ENCODE results near the gene TNFRSF9.

GRCh38 chr1:7931446-7931812 is 9.2 kb downstream of the TNFRSF9 start:
- TF ChIP-seq POLR2A (IDR thresholded peaks at IDR 0.05; ENCODE audit: low read depth, low read length) (no peak), POLR2AphosphoS5 (IDR thresholded peaks at IDR 0.05; ENCODE audit: low read depth, low read length) (no peak), TAF1 (IDR thresholded peaks at IDR 0.05; ENCODE audit: low read depth, low read length) (no peak), POU2F2 (IDR thresholded peaks at IDR 0.05; ENCODE audit: low read depth, low read length) (no peak), SPI1 (IDR thresholded peaks at IDR 0.05; ENCODE audit: low read depth, low read length) (no peak), PAX5 (IDR thresholded peaks at IDR 0.05; ENCODE audit: insufficient read depth, low read length, severe bottlenecking) (no peak)
